Posterior cingulate gyrus (tissue), 11 donors: ENCODE measurements around the gene OR2Y1.
A peak's percentile ranks its signal among the peaks of the same experiment; 100 is the strongest.

Source experiments
- DNase-seq, 10 donors: peaks; one replicate each; pipeline versions ENCODE4 v3.0.0 to v3.0.0-alpha.2; 2020 to 2021; ENCODE audit warnings: mixed read lengths in 3 of 10
- intact Hi-C: fragments of 100-400 bp; cut with DNase I; formaldehyde crosslinking; loops from one replicate; pipeline ENCODE4 v1.15.1; 2023

Gene OR2Y1, protein sequence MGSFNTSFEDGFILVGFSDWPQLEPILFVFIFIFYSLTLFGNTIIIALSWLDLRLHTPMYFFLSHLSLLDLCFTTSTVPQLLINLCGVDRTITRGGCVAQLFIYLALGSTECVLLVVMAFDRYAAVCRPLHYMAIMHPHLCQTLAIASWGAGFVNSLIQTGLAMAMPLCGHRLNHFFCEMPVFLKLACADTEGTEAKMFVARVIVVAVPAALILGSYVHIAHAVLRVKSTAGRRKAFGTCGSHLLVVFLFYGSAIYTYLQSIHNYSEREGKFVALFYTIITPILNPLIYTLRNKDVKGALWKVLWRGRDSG

DNA sequence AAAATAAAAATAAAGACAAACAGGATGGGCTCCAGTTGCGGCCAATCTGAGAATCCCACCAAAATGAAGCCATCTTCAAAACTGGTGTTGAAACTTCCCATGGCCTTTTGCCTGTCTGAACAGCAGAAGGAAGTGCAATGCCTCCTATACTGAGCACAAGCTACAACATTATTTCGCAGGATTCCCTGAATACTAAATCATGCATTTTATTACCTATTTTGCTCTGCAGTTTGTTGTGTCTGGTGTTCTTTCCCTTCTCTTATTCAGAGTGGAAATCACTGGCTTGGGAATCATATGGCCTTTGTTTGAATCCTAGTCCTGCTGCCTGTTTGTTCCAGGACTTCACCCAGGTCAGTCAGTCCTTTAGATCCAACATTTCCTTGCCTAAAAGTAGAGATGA lies at the start of gene OR2Y1:
OR2Y1 (minus strand) TSS at position 101 of the 400 bp plus-strand sequence; CDS start at position 101, 0 bp downstream.
- intact Hi-C loops: no loop called here
- DNase-seq: no peak

DNA sequence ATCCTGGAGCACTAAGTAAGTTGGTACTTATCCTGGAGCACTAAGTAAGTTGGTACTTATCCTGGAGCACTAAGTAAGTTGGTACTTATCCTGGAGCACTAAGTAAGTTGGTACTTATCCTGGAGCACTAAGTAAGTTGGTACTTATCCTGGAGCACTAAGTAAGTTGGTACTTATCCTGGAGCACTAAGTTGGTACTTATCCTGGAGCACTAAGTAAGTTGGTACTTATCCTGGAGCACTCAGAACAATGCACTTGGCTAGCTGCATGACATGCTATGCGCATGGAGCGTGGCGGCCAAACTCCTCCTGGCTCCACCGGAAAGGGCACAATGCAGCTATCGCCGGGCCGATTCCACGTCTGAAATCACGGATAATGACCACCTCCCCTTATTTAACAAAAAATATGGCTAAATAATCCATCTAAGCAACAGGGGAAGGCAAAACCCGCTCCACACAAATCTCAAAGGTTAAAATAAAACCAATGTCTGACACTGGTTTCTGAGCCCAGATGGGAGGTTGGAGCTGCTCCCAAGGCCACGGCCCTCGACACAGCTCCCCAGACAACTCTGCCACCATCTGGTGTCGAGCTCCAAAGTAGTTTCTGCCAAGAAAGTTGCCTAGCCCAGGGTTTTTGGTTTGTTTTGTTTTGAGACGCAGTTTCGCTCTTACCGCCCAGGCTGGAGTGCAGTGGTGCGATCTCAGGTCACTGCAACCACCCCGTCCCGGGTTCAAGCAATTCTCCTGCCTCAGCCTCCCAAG lies 49.0 kb upstream of the OR2Y1 start:
- intact Hi-C loops: loop anchor here (10.0 kb wide), 1 partner anchor 396 kb away; no protein-coding TSS in a partner anchor
- DNase-seq: peak in 1 of 10 donors; percentile 26

DNA sequence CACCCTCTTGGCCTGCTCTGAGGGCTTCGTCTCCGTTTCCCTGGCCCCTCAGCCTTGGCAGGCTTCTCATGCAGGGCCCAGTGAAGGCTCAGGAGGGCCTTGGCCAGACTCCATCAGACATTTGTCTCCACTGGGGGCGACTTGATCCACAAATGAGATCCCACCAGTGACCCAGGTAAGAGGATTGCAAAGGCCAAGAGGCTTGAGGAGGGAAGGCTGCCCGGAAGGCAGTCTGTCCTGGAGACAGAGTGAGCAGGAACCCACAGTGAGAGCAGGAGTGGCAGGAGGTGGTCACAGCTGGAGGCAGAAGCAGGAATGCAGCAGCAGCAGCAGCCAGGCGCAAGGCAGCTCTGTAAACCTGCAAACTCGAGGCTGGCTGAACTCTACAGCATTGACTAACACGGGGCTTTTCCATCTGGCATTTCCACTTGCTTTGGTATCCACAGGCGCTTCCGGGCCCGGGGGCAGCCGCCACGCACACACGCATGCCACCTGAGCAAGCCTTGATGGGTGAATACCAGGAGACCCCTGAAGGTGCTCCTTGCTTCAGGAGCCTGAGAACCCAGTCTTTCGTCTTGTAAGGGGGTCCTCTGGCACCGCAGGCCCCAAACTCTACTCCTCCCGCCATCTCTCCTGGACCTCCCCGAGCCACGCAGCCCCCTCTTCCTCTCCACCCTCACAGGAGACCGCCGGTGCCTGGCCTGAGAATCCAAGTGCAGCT lies 48.0 kb upstream of the OR2Y1 start:
- DNase-seq: peak in 2 of 10 donors; percentile 52 to 64

DNA sequence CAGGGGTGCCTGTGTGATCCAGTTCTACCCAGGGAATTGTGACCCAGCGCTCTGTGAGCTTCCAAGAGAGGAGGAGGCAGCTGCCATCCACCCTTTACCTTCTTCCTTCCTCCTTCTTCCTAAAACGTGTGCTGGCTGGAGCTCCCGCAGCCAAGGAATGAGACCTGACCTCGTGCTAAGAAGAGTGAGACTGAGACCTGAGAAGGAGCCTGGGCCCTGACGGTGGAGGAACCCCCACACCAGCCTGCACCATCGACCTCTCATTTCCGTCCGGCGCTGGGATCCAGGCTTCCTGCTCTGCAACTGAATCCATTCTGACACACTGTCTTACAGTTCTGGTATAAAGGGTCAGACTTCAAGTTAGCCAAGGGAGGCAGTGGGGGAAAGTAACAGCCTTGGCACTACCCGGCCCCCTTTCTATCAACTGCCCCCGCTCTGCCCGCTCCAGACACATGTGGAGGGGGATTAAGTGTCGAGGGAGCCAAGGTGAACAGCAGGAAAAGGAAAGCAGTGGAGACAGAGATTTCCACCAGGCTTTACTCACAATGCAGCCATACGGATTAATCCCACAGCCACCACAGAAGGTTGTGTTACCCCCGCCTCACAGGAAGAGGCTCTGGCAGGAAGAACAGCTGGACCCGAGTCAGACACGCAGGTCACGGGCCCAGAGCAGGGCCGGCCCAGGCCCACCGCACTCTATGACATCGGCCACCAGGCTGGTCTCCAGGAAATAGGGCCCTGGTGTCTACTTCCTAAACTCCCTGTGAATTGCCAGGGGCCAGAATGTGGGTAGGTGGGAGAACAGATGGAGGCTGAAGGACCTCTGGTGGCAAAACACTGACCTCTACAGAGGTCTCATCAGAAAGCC lies 46.9 kb upstream of the OR2Y1 start:
- intact Hi-C loops: loop anchor here (10.0 kb wide), 1 partner anchor 398 kb away; no protein-coding TSS in a partner anchor
- peak in 2 of 10 donors; percentile 55 to 66 for DNase-seq

More for the DNA sequence above, 48.0 kb upstream of the OR2Y1 start:
- intact Hi-C loops: loop anchor here (10.0 kb wide), 1 partner anchor 397 kb away; no protein-coding TSS in a partner anchor

DNA sequence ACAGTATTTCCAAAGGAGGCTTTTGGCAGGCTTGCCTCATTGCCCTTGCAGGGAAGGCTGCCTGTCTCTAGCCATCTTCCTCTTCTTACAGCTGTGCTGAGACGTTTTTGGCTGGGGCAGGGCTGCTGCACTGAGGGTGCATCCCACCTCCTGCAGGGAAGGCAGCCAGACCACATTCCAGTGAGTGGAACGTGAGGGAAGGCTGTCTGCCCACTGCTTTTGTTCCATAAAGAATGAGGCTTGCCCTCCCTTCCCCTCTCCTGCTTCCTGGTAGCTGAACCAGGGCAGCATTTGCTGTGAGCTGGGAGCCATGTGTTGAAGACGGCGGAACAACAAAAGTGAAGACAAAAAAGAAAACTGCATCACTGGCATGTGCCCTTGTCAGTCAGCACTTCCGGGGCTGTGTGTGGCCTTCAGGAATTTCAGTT lies 46.0 kb upstream of the OR2Y1 start:
- peak in 2 of 10 donors; percentile 68 to 70 for DNase-seq
- intact Hi-C loops: loop anchor here (2.0 to 10.0 kb wide), 2 partner anchors 83 to 399 kb away; no protein-coding TSS in a partner anchor

DNA sequence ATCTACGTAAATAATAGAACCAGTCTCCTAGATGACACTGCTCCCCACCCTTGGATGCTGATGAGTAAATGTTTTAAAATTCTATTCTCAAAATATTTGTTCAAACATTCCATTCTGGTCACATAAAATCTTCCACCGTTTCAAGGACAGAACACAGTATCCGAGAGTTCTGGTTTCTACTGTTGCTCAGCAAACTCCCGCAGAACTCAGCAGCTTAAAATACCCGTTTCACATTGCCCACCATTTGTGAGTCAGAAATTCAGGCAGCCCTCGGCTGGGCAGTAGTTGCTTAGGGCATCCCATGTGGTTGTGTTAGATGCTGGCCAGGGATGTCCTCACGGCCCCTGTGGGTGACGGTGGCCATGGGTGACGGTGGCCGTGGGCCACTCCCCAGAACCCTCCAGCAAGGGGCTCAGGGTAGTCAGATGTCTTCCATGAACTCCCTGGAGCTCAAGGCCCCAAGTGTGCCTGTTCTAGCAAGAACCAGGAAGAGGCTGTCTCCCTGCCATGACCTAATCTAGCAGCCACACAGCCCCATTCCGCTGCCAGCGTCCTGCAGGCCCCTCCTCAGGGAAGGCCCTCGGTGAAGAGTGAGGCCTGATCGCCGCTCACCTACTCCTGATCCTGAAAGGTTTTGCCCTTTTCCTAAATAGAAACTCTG lies 45.4 kb upstream of the OR2Y1 start:
- intact Hi-C loops: loop anchor here (2.0 to 10.0 kb wide), 2 partner anchors 84 to 400 kb away; no protein-coding TSS in a partner anchor
- DNase-seq: peak in 2 of 10 donors; percentile 43 to 71

DNA sequence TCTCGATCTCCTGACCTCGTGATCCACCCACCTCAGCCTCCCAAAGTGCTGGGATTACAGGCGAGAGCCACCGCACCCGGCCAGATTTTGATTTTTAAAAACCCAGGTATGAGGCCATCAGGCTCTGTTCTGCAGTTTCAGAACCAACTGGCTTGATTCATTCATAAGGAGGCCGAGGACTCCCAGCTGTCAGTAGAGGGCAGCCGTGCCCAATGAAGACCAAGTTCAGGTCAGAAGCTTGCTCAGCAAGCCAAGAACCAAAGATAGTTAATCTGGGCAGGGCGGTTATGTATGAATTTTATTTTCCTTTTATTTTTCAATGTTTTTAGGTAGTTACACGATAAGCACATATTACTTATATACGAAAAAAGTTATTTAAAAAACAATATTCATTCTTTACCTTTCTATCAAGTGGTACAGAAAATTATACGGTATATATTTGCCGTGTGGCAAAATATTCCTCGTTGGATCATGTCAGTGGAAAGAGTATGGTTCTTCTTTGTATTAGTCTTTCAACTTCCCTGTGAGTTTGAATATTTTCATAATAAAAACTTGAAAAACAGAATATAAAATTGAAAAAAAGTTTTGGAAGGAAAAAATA lies 44.7 kb upstream of the OR2Y1 start:
- peak in 9 of 10 donors; percentile 66 to 97 (median 81) for DNase-seq
- intact Hi-C loops: loop anchor here (2.0 to 10.0 kb wide), 2 partner anchors 84 to 400 kb away; no protein-coding TSS in a partner anchor

DNA sequence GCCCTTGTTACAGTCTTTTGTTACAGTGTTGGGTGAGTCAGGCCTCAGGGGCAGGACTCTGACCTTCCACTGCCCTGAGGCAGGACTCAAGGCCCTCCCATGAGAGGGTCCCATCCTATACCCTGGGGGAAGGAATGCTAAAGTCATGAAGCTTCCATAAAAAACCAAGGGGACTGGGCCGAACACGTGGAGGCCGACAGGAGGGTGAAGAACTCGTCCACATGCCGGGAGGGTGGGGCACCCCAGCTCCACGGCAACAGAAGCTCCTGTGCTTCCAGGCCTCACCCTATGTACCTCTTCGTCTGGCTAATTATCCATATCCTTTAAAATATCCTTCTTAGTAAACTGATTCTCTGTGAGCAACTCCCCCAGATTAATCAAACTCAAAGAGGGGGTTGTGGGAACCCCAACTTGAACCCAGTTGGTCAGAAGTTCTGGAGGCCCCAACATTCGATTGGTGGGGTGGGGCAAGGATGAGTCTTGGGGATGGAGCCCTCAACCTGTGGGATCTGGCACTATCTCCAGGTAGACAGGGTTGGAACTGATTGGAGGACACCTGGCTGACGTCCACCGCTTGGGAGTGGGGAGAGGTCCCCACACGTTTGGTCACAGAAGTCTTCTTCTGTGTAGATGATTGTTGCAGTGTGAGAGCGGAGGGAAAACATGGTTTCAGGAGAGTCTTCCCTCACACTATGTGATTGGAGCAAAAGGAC lies 43.6 kb upstream of the OR2Y1 start:
- intact Hi-C loops: loop anchor here (2.0 to 10.0 kb wide), 2 partner anchors 85 to 401 kb away; no protein-coding TSS in a partner anchor
- DNase-seq: peak in 2 of 10 donors; percentile 19 to 55

DNA sequence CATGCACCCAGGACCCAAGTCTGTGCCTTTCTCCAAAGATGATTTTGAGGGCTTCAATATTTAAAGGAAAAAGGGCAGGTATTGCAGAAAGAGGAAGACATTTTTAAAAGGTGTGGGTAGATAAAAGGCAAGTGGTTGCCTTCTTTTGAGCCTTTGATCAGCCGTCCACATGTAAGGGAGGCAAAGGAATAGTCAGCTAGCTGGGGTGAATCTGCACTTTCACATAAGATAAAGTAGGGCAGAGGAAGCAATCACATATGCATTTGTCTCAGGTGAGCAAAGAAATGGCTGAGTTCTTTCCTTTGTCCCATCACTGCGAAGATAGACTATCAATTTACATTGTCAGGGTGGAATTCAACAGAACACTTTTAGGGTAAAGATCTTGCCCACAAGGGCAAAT lies 42.9 kb upstream of the OR2Y1 start:
- intact Hi-C loops: loop anchor here (10.0 kb wide), 1 partner anchor 402 kb away; no protein-coding TSS in a partner anchor
- no peak for DNase-seq

DNA sequence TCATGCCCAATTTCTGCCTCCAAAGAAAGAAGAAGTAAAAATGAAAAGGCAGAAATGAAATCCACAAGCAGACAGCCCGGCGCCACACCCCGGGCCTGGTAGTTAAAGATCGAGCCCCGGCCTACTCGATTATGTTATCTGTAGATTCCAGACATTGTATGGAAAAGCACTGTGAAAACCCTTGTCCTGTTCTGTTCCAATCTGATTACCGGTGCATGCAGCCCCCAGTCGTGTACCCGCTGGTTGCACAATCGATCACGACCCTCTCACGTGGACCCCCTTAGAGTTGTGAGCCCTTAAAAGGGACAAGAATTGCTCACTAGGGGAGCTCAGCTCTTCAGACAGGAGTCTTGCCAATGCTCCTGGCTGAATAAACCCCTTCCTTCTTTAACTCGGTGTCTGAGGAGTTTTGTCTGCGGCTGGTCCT lies 42.1 kb upstream of the OR2Y1 start:
- intact Hi-C loops: loop anchor here (10.0 kb wide), 1 partner anchor 403 kb away; no protein-coding TSS in a partner anchor
- DNase-seq: peak in 1 of 10 donors; percentile 17

DNA sequence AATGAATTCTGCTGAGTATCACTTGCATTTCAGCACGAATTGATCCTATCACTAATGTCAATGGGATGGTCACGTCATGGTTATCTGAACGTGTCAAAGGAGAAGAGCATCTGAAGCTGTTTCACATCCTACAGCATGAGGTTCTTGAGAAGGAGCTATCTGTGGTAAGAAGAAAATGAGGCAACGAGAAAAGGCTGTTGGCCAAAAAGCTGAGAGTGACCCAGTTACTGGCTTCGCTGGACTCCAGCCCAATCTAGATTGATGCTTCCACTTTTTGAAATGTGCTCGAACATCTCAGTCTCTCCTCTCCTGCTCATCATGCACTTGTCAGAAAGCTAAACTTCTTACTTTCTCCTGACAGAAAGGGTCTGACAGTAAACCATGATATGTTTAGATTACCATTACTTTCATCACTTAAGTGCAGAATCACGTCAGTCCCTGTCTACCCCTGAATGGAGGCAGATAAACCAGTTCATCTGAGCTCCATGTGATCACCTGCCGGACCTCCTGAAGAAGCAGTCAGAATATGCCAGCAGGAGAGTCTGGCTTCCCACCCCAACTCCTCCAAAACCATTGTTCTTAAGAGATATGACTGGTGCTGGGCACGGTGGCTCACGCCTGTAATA lies 40.2 kb upstream of the OR2Y1 start:
- DNase-seq: peak in 1 of 10 donors; percentile 18
- intact Hi-C loops: loop anchor here (10.0 kb wide), 1 partner anchor 405 kb away; no protein-coding TSS in a partner anchor

DNA sequence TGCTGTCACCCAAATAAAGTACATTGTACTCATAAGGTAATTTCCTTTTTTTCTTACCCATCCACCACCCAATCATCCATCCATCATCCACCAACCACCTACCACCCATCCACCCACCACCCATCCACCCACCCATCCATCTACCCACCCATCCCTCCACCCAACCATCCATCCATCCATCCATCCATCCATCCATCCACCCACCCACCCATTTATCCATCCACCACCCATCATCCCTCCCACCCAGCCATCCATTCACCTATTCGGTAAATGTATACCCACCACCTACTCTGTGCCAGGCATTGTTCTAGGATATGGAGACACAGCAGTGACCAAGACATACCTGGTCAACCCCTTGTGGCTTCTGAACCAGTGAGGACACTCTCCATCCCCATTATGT lies 37.6 kb upstream of the OR2Y1 start:
- DNase-seq: no peak
- intact Hi-C loops: no loop called here

DNA sequence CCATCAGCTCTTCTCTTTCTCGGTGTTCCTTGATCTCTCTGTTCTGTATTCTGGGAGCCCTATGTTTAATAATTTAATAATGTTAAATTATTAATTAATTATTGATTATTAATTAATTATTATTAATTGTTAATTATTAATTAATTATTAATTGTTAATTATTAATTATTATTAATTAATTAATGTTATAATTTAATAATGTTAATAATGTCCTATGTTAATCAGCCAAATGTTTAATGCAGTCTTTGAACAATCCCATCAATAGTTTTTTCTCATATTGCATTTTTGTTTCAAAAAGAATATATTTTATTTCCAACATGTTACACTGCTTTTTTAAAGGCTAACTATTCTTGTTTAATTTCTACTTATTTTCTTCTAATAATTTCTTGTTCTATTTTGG lies 36.5 kb upstream of the OR2Y1 start:
- no peak for DNase-seq
- intact Hi-C loops: no loop called here

DNA sequence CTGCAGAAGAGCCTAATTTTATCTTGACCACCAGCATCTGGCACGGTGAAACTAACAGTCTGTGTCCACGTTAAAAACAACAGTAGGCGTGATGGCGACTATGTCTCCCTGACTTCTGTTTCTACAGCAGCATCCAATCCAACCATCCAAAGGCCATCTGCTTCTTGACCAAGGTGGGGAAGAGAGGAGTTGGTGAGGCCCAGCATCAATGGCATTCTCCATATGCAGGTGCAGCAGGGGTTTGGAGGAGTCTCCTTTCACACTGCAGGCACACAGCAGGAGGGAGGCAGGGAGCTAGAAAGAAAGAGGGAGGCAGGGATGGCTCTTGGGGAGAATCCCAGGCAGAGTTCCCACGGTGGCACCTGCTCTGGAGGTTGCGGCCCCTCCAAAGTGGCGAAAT lies 35.8 kb upstream of the OR2Y1 start:
- intact Hi-C loops: no loop called here
- DNase-seq: peak in 2 of 10 donors; percentile 22 to 25

DNA sequence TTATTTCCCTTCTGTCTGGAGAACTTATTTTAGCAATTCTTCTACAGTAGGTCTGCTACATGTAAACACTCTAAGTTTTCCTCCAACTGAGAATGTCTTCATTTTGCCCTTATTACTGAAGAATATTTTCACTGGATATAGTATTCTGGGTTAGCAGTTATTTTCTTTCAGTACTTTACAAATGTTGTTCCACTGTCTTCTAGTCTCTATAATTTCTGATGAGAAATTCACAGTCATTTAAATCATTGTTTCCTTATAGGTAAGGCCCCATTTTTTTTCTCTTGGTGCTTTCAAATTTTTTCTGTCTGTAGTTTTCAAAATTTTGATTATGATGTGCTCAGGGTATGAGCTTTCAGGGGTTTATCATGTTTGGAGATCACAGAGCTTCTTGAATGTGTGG lies 32.0 kb upstream of the OR2Y1 start:
- DNase-seq: no peak
- intact Hi-C loops: no loop called here

DNA sequence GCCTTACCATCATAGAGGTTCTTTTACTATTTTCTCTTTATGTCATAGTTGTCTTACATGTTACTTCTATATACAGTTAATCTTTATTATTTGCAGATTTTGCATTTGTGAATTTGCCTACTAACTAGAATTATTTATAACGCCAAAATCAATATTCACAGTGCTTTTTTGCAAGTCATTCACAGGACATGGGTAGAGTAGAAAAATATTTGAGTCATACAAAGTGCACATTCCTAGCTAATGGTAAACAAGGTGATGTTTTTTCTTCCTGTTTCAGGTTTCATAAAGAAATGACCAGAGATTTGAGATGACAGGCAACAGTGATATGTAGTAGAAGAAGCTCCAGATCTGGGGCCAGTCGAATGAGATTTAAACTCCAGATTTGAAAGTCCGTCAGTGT lies 30.0 kb upstream of the OR2Y1 start:
- intact Hi-C loops: no loop called here
- DNase-seq: no peak

DNA sequence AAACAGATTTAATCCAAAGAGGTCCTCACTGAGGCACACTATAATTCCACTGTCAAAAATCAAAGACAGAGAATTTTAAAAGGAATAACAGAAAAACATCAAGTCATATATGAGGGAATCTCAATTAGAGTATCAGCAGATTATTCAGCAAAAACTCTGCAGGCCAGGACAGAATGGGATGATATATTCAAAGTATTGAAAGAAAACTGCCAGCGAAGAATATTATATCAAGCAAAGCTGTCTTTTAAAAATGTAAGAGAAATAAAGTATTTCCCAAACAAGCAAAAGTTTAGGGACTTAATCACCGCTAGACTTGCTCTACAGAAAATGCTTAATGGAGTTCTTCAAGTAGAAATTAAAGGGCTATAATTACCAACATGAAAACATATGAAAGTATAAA lies 15.7 kb upstream of the OR2Y1 start:
- intact Hi-C loops: no loop called here
- DNase-seq: no peak
